GM10248 (cell line): ENCODE results near the gene KLRF2.

Experiments used
- CTCF ChIA-PET: fragments of 300-600 bp; sonication (Branson Sonifier 250); formaldehyde crosslinking; extraction: SDS; loops from one replicate; lab custom pipeline; 2021; ENCODE audit warnings: antibody characterized with exemption; lab: Yijun Ruan, JAX
- POLR2A ChIA-PET: fragments of 350-650 bp; sonication (Branson Sonifier 250); formaldehyde crosslinking; extraction: SDS; loops from one replicate; lab custom pipeline; 2020; ENCODE audit warnings: antibody characterized with exemption; lab: Yijun Ruan, JAX
- DNase-seq: peaks from one replicate; pipeline ENCODE4 v3.0.0; 2012; ENCODE audit errors: extremely low spot score
- TF ChIP-seq, protein P1 (sequence below): IDR thresholded peaks from 2 replicates; pipeline ENCODE4 v1.5.1; 2012; ENCODE audit warnings: mild to moderate bottlenecking, low read depth; ENCODE audit errors: extremely low read depth, missing control alignments, control extremely low read depth

KLRF2 gene

GRCh38 chr12:9856151-9856550 lies 25.1 kb upstream of the KLRF2 start:
- ChIA-PET CTCF (no interaction called here), POLR2A (no interaction called here)
- TF ChIP-seq, protein P1, sequence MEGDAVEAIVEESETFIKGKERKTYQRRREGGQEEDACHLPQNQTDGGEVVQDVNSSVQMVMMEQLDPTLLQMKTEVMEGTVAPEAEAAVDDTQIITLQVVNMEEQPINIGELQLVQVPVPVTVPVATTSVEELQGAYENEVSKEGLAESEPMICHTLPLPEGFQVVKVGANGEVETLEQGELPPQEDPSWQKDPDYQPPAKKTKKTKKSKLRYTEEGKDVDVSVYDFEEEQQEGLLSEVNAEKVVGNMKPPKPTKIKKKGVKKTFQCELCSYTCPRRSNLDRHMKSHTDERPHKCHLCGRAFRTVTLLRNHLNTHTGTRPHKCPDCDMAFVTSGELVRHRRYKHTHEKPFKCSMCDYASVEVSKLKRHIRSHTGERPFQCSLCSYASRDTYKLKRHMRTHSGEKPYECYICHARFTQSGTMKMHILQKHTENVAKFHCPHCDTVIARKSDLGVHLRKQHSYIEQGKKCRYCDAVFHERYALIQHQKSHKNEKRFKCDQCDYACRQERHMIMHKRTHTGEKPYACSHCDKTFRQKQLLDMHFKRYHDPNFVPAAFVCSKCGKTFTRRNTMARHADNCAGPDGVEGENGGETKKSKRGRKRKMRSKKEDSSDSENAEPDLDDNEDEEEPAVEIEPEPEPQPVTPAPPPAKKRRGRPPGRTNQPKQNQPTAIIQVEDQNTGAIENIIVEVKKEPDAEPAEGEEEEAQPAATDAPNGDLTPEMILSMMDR, result no peak
- no peak for DNase-seq

DNA sequence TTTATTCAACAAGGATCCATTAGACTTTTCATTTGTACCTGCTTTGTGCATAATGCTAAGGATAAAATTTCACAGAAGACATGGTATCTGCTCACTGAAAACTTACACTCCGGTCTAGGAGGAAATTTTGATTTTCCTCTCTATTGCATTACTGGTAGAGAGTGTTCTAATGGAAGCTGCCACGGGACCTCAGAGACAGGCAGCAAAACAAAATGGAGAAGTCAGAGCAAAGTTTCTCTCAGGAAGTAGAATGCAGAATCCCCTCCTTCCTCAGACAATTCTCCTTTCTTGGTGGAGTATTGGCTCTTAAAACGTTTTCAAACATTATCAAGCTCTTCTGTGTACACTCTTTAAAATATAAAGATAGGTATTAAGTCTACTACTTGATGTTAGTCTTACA lies 24.4 kb upstream of the KLRF2 start:
- TF ChIP-seq, protein P1, result no peak
- CTCF ChIA-PET, result no interaction called here
- POLR2A ChIA-PET, result no interaction called here
- no peak for DNase-seq

DNA sequence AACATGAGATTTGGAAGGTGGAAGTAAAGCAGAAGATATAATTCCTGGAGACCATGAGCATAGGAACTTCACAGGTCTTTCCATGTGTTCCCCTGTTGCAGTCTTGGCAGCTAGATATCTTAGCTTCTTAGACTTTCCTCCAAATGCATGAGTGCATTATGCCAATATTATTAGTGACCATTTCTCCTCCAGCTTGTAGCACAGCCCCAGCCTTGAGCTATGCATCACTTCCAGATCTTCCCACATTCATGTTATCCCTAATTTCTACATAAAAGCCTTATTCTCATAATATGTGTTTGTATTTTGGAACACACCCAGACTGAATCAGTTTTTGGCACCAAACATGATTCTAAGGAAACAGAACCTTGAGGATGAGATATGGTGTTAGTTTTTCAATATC lies 23.2 kb upstream of the KLRF2 start:
- TF ChIP-seq, protein P1, result no peak
- ChIA-PET CTCF (no interaction called here), POLR2A (no interaction called here)
- no peak for DNase-seq

- CTCF ChIA-PET, result interaction anchor here (1.5 kb wide), 1 partner anchor 114 kb away, joined by 7 read pairs; no protein-coding TSS in a partner anchor
- POLR2A ChIA-PET, result no interaction called here
- no peak for DNase-seq
- TF ChIP-seq, protein P1, result no peak
Measured at GRCh38 chr12:9864913-9865675, 16.2 kb upstream of the KLRF2 start.

DNA sequence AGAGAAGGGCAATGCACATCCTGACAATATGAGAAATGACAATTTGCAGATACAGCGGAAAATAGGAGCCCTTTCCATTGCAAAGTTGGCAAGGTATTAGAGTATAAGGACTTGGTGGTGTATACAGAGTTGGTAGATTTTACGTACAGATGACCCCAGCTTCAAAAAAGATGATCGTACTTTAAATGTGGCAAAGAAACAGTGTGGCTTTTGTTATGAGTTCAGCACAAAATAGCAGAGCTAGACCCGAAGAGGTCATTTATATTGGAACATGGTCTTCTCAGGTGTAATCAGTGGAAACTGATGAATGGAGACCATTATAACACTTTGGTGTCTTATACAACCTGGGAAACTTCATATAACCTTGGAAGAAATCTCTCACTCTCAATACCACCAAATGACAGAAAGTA lies 14.4 kb upstream of the KLRF2 start:
- ChIA-PET POLR2A (no interaction called here), CTCF (interaction anchor here (1.0 to 3.2 kb wide), 6 partner anchors 33 to 118 kb away, joined by 3 to 10 read pairs (median 5); no protein-coding TSS in a partner anchor)
- TF ChIP-seq, protein P1, result no peak
- DNase-seq, result no peak

GRCh38 chr12:9867531-9867930 lies 13.8 kb upstream of the KLRF2 start:
- DNase-seq, result no peak
- ChIA-PET CTCF (interaction anchor here (1.0 to 3.2 kb wide), 6 partner anchors 34 to 118 kb away, joined by 3 to 10 read pairs (median 5); no protein-coding TSS in a partner anchor), POLR2A (no interaction called here)
- TF ChIP-seq, protein P1, result no peak
